ENCODE data around the gene NCF2.

The NCF2 gene

GRCh38 chr1:183609759-183610452 is 19.6 kb upstream of the NCF2 start:
- DNase-seq: no peak

- no peak for DNase-seq
Observed at GRCh38 chr1:183609313-183609712, 19.1 kb upstream of the NCF2 start.

GRCh38 chr1:183607322-183607980 is 17.2 kb upstream of the NCF2 start:
- DNase-seq: no peak

- no peak for DNase-seq
Observed at GRCh38 chr1:183605904-183606303, 15.6 kb upstream of the NCF2 start.

GRCh38 chr1:183604815-183605214 is 14.6 kb upstream of the NCF2 start:
- DNase-seq: no peak

GRCh38 chr1:183604038-183604808 is 14.0 kb upstream of the NCF2 start:
- no peak for DNase-seq

- no peak for DNase-seq
Observed at GRCh38 chr1:183602510-183602909, 12.3 kb upstream of the NCF2 start.

- no peak for DNase-seq
Observed at GRCh38 chr1:183600634-183601033, 10.4 kb upstream of the NCF2 start.

GRCh38 chr1:183600136-183600535 is 9.9 kb upstream of the NCF2 start:
- DNase-seq: no peak

- no peak for DNase-seq
Observed at GRCh38 chr1:183598386-183598785, 8.1 kb upstream of the NCF2 start.

- DNase-seq: no peak
Observed at GRCh38 chr1:183597656-183598347, 7.5 kb upstream of the NCF2 start.

- no peak for DNase-seq
Observed at GRCh38 chr1:183596500-183596899, 6.2 kb upstream of the NCF2 start.

GRCh38 chr1:183595537-183595936 is 5.3 kb upstream of the NCF2 start:
- DNase-seq: no peak

GRCh38 chr1:183593356-183593755 is 3.1 kb upstream of the NCF2 start:
- no peak for DNase-seq

GRCh38 chr1:183592733-183593132 is 2.5 kb upstream of the NCF2 start:
- no peak for DNase-seq

- no peak for DNase-seq
Observed at GRCh38 chr1:183589874-183590243, 400 bp downstream of the NCF2 start.

GRCh38 chr1:183589384-183589783 is 875 bp downstream of the NCF2 start:
- no peak for DNase-seq

- no peak for DNase-seq
Observed at GRCh38 chr1:183588827-183589226, 1.4 kb downstream of the NCF2 start.

GRCh38 chr1:183586926-183587325 is 3.3 kb downstream of the NCF2 start:
- DNase-seq: no peak

GRCh38 chr1:183586455-183586854 is 3.8 kb downstream of the NCF2 start:
- no peak for DNase-seq

GRCh38 chr1:183585038-183585437 is 5.2 kb downstream of the NCF2 start:
- no peak for DNase-seq

- DNase-seq: no peak
Observed at GRCh38 chr1:183584147-183584546, 6.1 kb downstream of the NCF2 start.

GRCh38 chr1:183583466-183583865 is 6.8 kb downstream of the NCF2 start:
- DNase-seq: no peak

All from NCI-H2107 (cell line).